B cell (primary cell): ENCODE measurements around the gene DAB2IP. TPM values are rescaled to one million over a fixed set of nuclear protein-coding genes. Genes with fewer than 3 reads are reported as not detected.

ENCODE experiments used
- ATAC-seq: fragments of 200-7000 bp; cut with Tn5 transposase; one replicate; pipeline ENCODE4 v1.10.0; 2021; ENCODE audit warnings: low read depth, mild to moderate bottlenecking, moderate number of reproducible peaks, moderate library complexity
- CTCF ChIA-PET: fragments of 350-600 bp; sonication (Branson Sonifier 250); formaldehyde crosslinking; loops from one replicate; lab custom pipeline; 2021; ENCODE audit warnings: antibody characterized with exemption, inconsistent platforms; lab: Charles Lee
- POLR2A ChIA-PET: fragments of 350-600 bp; sonication (Branson Sonifier 250); formaldehyde crosslinking; loops from one replicate; lab custom pipeline; 2021; ENCODE audit warnings: antibody characterized with exemption; lab: Charles Lee
- DNase-seq: peaks from one replicate; pipeline ENCODE4 v3.0.0; 2013
- H2AFZ ChIP-seq: 2 replicates; pipeline ENCODE4 v1.6.1; 2012; ENCODE audit warnings: mild to moderate bottlenecking, low read depth, low read length; ENCODE audit not compliant: insufficient read depth, poor library complexity, severe bottlenecking
- H3K27ac ChIP-seq, 2 donors: 1 replicate in 1 of 2; 2 replicates in 1 of 2; pipeline ENCODE4 v1.5.1; 2012 to 2013; ENCODE audit warnings: low read length in 2 of 2, mild to moderate bottlenecking in 2 of 2, moderate library complexity in 1 of 2
- H3K27me3 ChIP-seq, 4 experiments: fragments of 200-600 bp in 1 of 4; sonication (generic) in 1 of 4; replicated peaks in 1 of 4; 1 replicate in 2 of 4; 2 replicates in 2 of 4; pipeline versions ENCODE4 v1.6.1 to v1.7.0; 2013 to 2016; ENCODE audit warnings: low read length in 3 of 4, mild to moderate bottlenecking in 2 of 4, mixed read lengths in 1 of 4, moderate library complexity in 1 of 4; ENCODE audit not compliant: insufficient read depth in 4 of 4, control insufficient read depth in 3 of 4; ENCODE audit errors: control extremely low read depth in 1 of 4
- H3K36me3 ChIP-seq, 2 experiments: replicated peaks in 1 of 2; 1 replicate in 1 of 2; 2 replicates in 1 of 2; pipeline versions ENCODE4 v1.6.1 to v1.7.1; 2013; ENCODE audit warnings: low read length in 1 of 2; ENCODE audit not compliant: insufficient read depth in 2 of 2, control insufficient read depth in 1 of 2; ENCODE audit errors: control extremely low read depth in 1 of 2, extremely low read depth in 1 of 2
- H3K4me1 ChIP-seq, 2 donors: fragments of 200-600 bp in 1 of 2; sonication (generic) in 1 of 2; 1 replicate in 1 of 2; 2 replicates in 1 of 2; pipeline versions ENCODE4 v1.5.1 to v1.6.1; 2013 to 2017; ENCODE audit warnings: low read length in 2 of 2; ENCODE audit not compliant: control insufficient read depth in 2 of 2, insufficient read depth in 2 of 2
- H3K4me2 ChIP-seq: replicated peaks from 2 replicates; pipeline ENCODE3; 2012; ENCODE audit warnings: mild to moderate bottlenecking, low read depth, low read length; ENCODE audit not compliant: poor library complexity, severe bottlenecking
- H3K4me3 ChIP-seq, 5 experiments: fragments of 200-600 bp in 1 of 5; sonication (generic) in 1 of 5; 1 replicate in 3 of 5; 2 replicates in 2 of 5; pipeline versions ENCODE4 v1.5.1 to v1.7.0; 2011 to 2016; ENCODE audit warnings: low read length in 4 of 5, mild to moderate bottlenecking in 4 of 5, low read depth in 2 of 5, control low read depth in 1 of 5, moderate library complexity in 1 of 5; ENCODE audit not compliant: insufficient read depth in 1 of 5; ENCODE audit errors: control extremely low read depth in 1 of 5, extremely low read depth in 1 of 5
- H3K79me2 ChIP-seq: fragments of 200-600 bp; sonication (generic); one replicate; pipeline ENCODE4 v1.6.0; 2016; ENCODE audit warnings: low read length; ENCODE audit not compliant: control insufficient read depth, insufficient read depth
- H3K9ac ChIP-seq: fragments of 200-600 bp; sonication (generic); 2 replicates; pipeline ENCODE4 v1.6.1; 2017; ENCODE audit warnings: mild to moderate bottlenecking, low read length, moderate library complexity
- H3K9me3 ChIP-seq, 3 donors: one replicate each; pipeline versions ENCODE4 v1.6.1 to v1.7.1; 2013; ENCODE audit warnings: low read length in 2 of 3; ENCODE audit not compliant: control insufficient read depth in 2 of 3, insufficient read depth in 1 of 3; ENCODE audit errors: control extremely low read depth in 1 of 3
- H4K20me1 ChIP-seq: 2 replicates; pipeline ENCODE4 v1.6.0; 2012; ENCODE audit warnings: mild to moderate bottlenecking, low read length; ENCODE audit not compliant: insufficient read depth, control insufficient read depth, poor library complexity, severe bottlenecking
- H3K27ac Mint-ChIP-seq: one replicate; pipeline ENCODE4 v1.8.0; 2021; ENCODE audit warnings: mixed read lengths
- H3K27me3 Mint-ChIP-seq: one replicate; pipeline ENCODE4 v1.8.0; 2021; ENCODE audit warnings: mixed read lengths
- H3K4me1 Mint-ChIP-seq: one replicate; pipeline ENCODE4 v1.8.0; 2021; ENCODE audit warnings: mixed read lengths
- H3K4me3 Mint-ChIP-seq: one replicate; pipeline ENCODE4 v1.8.0; 2021; ENCODE audit warnings: mixed read lengths
- H3K9me3 Mint-ChIP-seq: one replicate; pipeline ENCODE4 v1.8.0; 2022; ENCODE audit warnings: mixed read lengths; ENCODE audit not compliant: insufficient read depth
- EZH2 ChIP-seq: IDR thresholded peaks from 2 replicates; pipeline ENCODE4 v1.6.1; 2012; ENCODE audit warnings: borderline replicate concordance, low read depth, mild to moderate bottlenecking, moderate library complexity, low read length; ENCODE audit not compliant: insufficient read depth, poor library complexity, severe bottlenecking
- WGBS: methylation state at CpG from one replicate; pipeline ENCODE4 v1.1.5; 2013; ENCODE audit warnings: missing lambda C conversion rate; ENCODE audit not compliant: insufficient coverage; 5-methylcytosine and 5-hydroxymethylcytosine counted together
- intact Hi-C: fragments of 100-400 bp; cut with micrococcal nuclease; formaldehyde crosslinking; loops from one replicate; pipeline ENCODE4 v1.10.0; 2022
- polyA plus RNA-seq: library from polyadenylated mRNA; depleted of rRNA; stranded (reverse); fragments of >200 nt; gene quantifications from 2 replicates; pipeline ENCODE4 v1.2.3, GENCODE V29; 2012
- total RNA-seq, 2 donors: library from RNA; stranded (reverse); fragments of 120-200 nt in 1 of 2; gene quantifications; 1 replicate in 1 of 2; 2 replicates in 1 of 2; pipeline versions ENCODE4 v1.2.3 to v1.2.4, GENCODE V29; 2013 to 2022
- TF ChIP-seq, protein P1 (sequence below): fragments of 200-600 bp; IDR thresholded peaks from one replicate; pipeline ENCODE4 v1.8.0; 2022; ENCODE audit warnings: antibody characterized with exemption, mild to moderate bottlenecking

The DAB2IP gene
- total and polyA plus RNA-seq, 2 donors (not counting 1 experiment from before 2014, with no cell fraction given), result 1.1 to 3.9 TPM

GRCh38 chr9:121759996-121760395 is 108.6 kb downstream of the DAB2IP start:
- 96% methylated on average over 21 of the region's 23 CpGs for WGBS
- H3K4me2 ChIP-seq, result no peak overlapping the region
- H4K20me1 ChIP-seq, result no peaks in the 10 kb centered on the region
- no peak overlapping the region for H3K27ac ChIP-seq
- no peaks in the 10 kb centered on the region for H3K36me3 ChIP-seq
- no peak overlapping the region for H3K4me3 ChIP-seq
- no peak overlapping the region for H3K4me3 Mint-ChIP-seq
- DNase-seq (no peak), ATAC-seq (no peak)
- POLR2A ChIA-PET, result no interaction called here
- no peaks in the 10 kb centered on the region for H3K79me2 ChIP-seq
- H3K4me1 Mint-ChIP-seq, result no peaks in the 10 kb centered on the region
- CTCF ChIA-PET, result no interaction called here
- no peak overlapping the region for H3K9ac ChIP-seq
- H3K9me3 Mint-ChIP-seq, result no peaks in the 10 kb centered on the region
- intact Hi-C loops, result no loop called here
- H3K9me3 ChIP-seq, result no peaks in the 10 kb centered on the region
- no peak overlapping the region for H3K27ac Mint-ChIP-seq
- H3K4me1 ChIP-seq, result no peaks in the 10 kb centered on the region
- no peaks in the 10 kb centered on the region for H3K27me3 ChIP-seq
- no peak overlapping the region for H2AFZ ChIP-seq
- TF ChIP-seq EZH2, result no peak
- TF ChIP-seq, protein P1, sequence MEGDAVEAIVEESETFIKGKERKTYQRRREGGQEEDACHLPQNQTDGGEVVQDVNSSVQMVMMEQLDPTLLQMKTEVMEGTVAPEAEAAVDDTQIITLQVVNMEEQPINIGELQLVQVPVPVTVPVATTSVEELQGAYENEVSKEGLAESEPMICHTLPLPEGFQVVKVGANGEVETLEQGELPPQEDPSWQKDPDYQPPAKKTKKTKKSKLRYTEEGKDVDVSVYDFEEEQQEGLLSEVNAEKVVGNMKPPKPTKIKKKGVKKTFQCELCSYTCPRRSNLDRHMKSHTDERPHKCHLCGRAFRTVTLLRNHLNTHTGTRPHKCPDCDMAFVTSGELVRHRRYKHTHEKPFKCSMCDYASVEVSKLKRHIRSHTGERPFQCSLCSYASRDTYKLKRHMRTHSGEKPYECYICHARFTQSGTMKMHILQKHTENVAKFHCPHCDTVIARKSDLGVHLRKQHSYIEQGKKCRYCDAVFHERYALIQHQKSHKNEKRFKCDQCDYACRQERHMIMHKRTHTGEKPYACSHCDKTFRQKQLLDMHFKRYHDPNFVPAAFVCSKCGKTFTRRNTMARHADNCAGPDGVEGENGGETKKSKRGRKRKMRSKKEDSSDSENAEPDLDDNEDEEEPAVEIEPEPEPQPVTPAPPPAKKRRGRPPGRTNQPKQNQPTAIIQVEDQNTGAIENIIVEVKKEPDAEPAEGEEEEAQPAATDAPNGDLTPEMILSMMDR, result no peak
- no peaks in the 10 kb centered on the region for H3K27me3 Mint-ChIP-seq

GRCh38 chr9:121760571-121760970 is 109.1 kb downstream of the DAB2IP start:
- Histone ChIP-seq H3K4me3 (no peak overlapping the region), H3K9ac (no peak overlapping the region), H3K27ac (no peak overlapping the region), H3K4me2 (no peak overlapping the region), H3K4me1 (no peaks in the 10 kb centered on the region), H3K27me3 (no peaks in the 10 kb centered on the region), H4K20me1 (no peaks in the 10 kb centered on the region), H2AFZ (no peak overlapping the region), H3K9me3 (no peaks in the 10 kb centered on the region), H3K79me2 (no peaks in the 10 kb centered on the region), H3K36me3 (no peaks in the 10 kb centered on the region)
- ChIA-PET CTCF (no interaction called here), POLR2A (no interaction called here)
- no peak for ATAC-seq
- Mint-ChIP-seq H3K4me3 (no peak overlapping the region), H3K4me1 (no peaks in the 10 kb centered on the region), H3K27ac (no peak overlapping the region), H3K9me3 (no peaks in the 10 kb centered on the region), H3K27me3 (no peaks in the 10 kb centered on the region)
- intact Hi-C loops, result no loop called here
- DNase-seq, result no peak
- 94% methylated on average over 6 of the region's 10 CpGs for WGBS
- TF ChIP-seq, protein P1, result no peak
- no peak for TF ChIP-seq EZH2
